K562 (cell line): ENCODE results near the gene EXOSC6. TPM values are rescaled to one million over a fixed set of nuclear protein-coding genes. Genes with fewer than 3 reads are reported as not detected.
A peak's percentile ranks its signal among the peaks of the same experiment; 100 is the strongest.

Source experiments
- ATAC-seq: fragments of 200-7000 bp; cut with Tn5 transposase; 3 replicates; pipeline ENCODE4 v1.9.1; 2020; ENCODE audit warnings: moderate library complexity
- BruUV-seq: library from RNA; stranded (reverse); fragments of 400-500 nt; replicated peaks from 2 replicates; lab custom pipeline; 2021; lab: Mats Ljungman, UMichigan
- CTCF ChIA-PET: fragments of 300-600 bp; formaldehyde crosslinking; extraction: SDS; loops from one replicate; lab custom pipeline; 2021; ENCODE audit warnings: low intra/inter-chr PET ratio; lab: Yijun Ruan, JAX
- POLR2A ChIA-PET: fragments of 300-600, 350-650 bp; sonication (Branson Sonifier 250); formaldehyde crosslinking; extraction: SDS; loops from one replicate; lab custom pipeline; 2021; ENCODE audit warnings: antibody characterized with exemption, inconsistent platforms; lab: Yijun Ruan, JAX
- DNase-seq, 4 experiments: peaks; one replicate each; pipeline versions ENCODE4 v3.0.0 to v3.0.0-alpha.2; 2011 to 2018; ENCODE audit warnings: low spot score in 3 of 4, mixed read lengths in 3 of 4; ENCODE audit errors: extremely low read depth in 1 of 4
- FAIRE-seq: peaks from 2 replicates; lab custom pipeline; 2011; peaks lifted over from hg19 to GRCh38; lab: Jason Lieb, UNC
- H2AFZ ChIP-seq: 2 replicates; pipeline ENCODE4 v1.6.0; 2011; ENCODE audit warnings: low read depth, low read length, control low read depth, inconsistent platforms
- H3K27ac ChIP-seq: fragments of 200-600 bp; 3 replicates; pipeline ENCODE4 v1.8.0; 2011; ENCODE audit warnings: low read depth, mild to moderate bottlenecking, control low read depth, inconsistent platforms, low read length, moderate library complexity, mixed read lengths; ENCODE audit errors: extremely low read depth
- H3K27me3 ChIP-seq, 2 experiments: fragments of 300-600 bp in 1 of 2; 2 replicates in 1 of 2; 3 replicates in 1 of 2; pipeline versions ENCODE4 v1.6.0 to v1.8.0; 2011; ENCODE audit warnings: inconsistent platforms in 2 of 2, low read length in 2 of 2, mild to moderate bottlenecking in 1 of 2, mixed read lengths in 1 of 2, moderate library complexity in 1 of 2; ENCODE audit not compliant: control insufficient read depth in 2 of 2, insufficient read depth in 2 of 2
- H3K36me3 ChIP-seq: fragments of 300-600 bp; 3 replicates; pipeline ENCODE4 v1.8.0; 2011; ENCODE audit warnings: mild to moderate bottlenecking, low read length, inconsistent platforms; ENCODE audit not compliant: control insufficient read depth, insufficient read depth
- H3K4me1 ChIP-seq, 2 experiments: fragments of 200-600 bp in 1 of 2; replicated peaks in 1 of 2; 2 replicates in 1 of 2; 3 replicates in 1 of 2; pipeline versions ENCODE4 v1.5.1 to v1.8.0; 2011; ENCODE audit warnings: inconsistent platforms in 2 of 2, low read length in 2 of 2, mild to moderate bottlenecking in 1 of 2, mixed read lengths in 1 of 2, moderate library complexity in 1 of 2; ENCODE audit not compliant: control insufficient read depth in 2 of 2, insufficient read depth in 2 of 2
- H3K4me2 ChIP-seq: 2 replicates; pipeline ENCODE4 v1.6.1; 2011; ENCODE audit warnings: low read length, control low read depth, inconsistent platforms, mixed read lengths; ENCODE audit not compliant: insufficient read depth
- H3K4me3 ChIP-seq: fragments of 200-600 bp; sonication (generic), shearing (Covaris generic); 2 replicates; pipeline ENCODE4 v1.5.1; 2016; ENCODE audit warnings: control low read depth, inconsistent platforms
- H3K79me2 ChIP-seq: fragments of 200-600 bp; 3 replicates; pipeline ENCODE4 v1.8.0; 2011; ENCODE audit warnings: low read length, inconsistent platforms; ENCODE audit not compliant: control insufficient read depth, insufficient read depth
- H3K9ac ChIP-seq, 2 experiments: 2 replicates each; pipeline versions ENCODE4 v1.6.0 to v1.6.1; 2011; ENCODE audit warnings: low read depth in 2 of 2, low read length in 2 of 2, control low read depth in 1 of 2, inconsistent platforms in 1 of 2, mild to moderate bottlenecking in 1 of 2, mixed read lengths in 1 of 2; ENCODE audit not compliant: insufficient read depth in 1 of 2
- H3K9me1 ChIP-seq: one replicate; pipeline ENCODE4 v1.6.0; 2011; ENCODE audit warnings: inconsistent platforms, mild to moderate bottlenecking, low read length, moderate library complexity; ENCODE audit not compliant: control insufficient read depth, insufficient read depth
- H3K9me3 ChIP-seq: replicated peaks from 2 replicates; pipeline ENCODE4 v1.5.1; 2011; ENCODE audit warnings: low read depth, low read length, inconsistent platforms; ENCODE audit not compliant: control insufficient read depth, insufficient read depth
- H4K20me1 ChIP-seq: replicated peaks from 2 replicates; pipeline ENCODE4 v1.6.1; 2011; ENCODE audit warnings: low read length, inconsistent platforms, mixed read lengths; ENCODE audit not compliant: control insufficient read depth, insufficient read depth
- BHLHE40 ChIP-seq: IDR thresholded peaks from 2 replicates; pipeline ENCODE4 v1.6.1; 2011; ENCODE audit warnings: low read length, improper control_type of control experiment
- CCNT2 ChIP-seq: IDR thresholded peaks from 2 replicates; pipeline ENCODE4 v1.6.1; 2011; ENCODE audit warnings: borderline replicate concordance, low read depth, mild to moderate bottlenecking, moderate library complexity, mixed read lengths, low read length; ENCODE audit not compliant: insufficient read length; ENCODE audit errors: extremely low read depth
- FOXP1 ChIP-seq: sonication (generic); formaldehyde crosslinking; IDR thresholded peaks from 2 replicates; pipeline ENCODE4 v1.8.0; 2022; ENCODE audit warnings: mild to moderate bottlenecking, missing genetic modification reagents
- KAT2B ChIP-seq: IDR thresholded peaks from one replicate; pipeline ENCODE4 v1.6.1; 2012; ENCODE audit warnings: low read depth, mild to moderate bottlenecking, control low read depth, inconsistent platforms, low read length, moderate library complexity
- PHB2 ChIP-seq: fragments of 450-650 bp; IDR thresholded peaks from 2 replicates; pipeline ENCODE4 v1.6.1; 2017; ENCODE audit warnings: low read depth
- POLR2G ChIP-seq: fragments of 200-400 bp; formaldehyde crosslinking; IDR thresholded peaks from 2 replicates; pipeline ENCODE4 v1.6.1; 2017; ENCODE audit warnings: low read depth, mild to moderate bottlenecking, antibody characterized with exemption, low read length, moderate library complexity
- RBFOX2 ChIP-seq: fragments of 200-400 bp; formaldehyde crosslinking; IDR thresholded peaks from 2 replicates; pipeline ENCODE4 v1.6.1; 2017; ENCODE audit warnings: low read depth, mild to moderate bottlenecking, low read length, moderate library complexity
- RBM22 ChIP-seq: fragments of 200-400 bp; formaldehyde crosslinking; IDR thresholded peaks from 2 replicates; pipeline ENCODE4 v1.6.1; 2018; ENCODE audit warnings: low read length, low read depth; ENCODE audit not compliant: poor library complexity, severe bottlenecking
- ZNF696 ChIP-seq: fragments of 250-450 bp; sonication (Bioruptor Pico); conservative IDR thresholded peaks from 2 replicates; pipeline ENCODE4 v1.4.0; 2020; ENCODE audit warnings: mild to moderate bottlenecking, moderate library complexity
- WGBS: fragments of 100-300 bp; shearing (Covaris generic); methylation state at CpG from one replicate; pipeline ENCODE4 v1.1.6; 2016; ENCODE audit warnings: low coverage, mixed read lengths; ENCODE audit not compliant: insufficient coverage; ENCODE audit errors: missing lambda C conversion rate; 5-methylcytosine and 5-hydroxymethylcytosine counted together
- in situ Hi-C: fragments of 300-500 bp; cut with MboI; formaldehyde crosslinking; loops from 4 replicates; pipeline ENCODE4 v1.15.0; 2018; ENCODE audit warnings: inconsistent platforms, mixed read lengths
- intact Hi-C: fragments of 100-400 bp; cut with micrococcal nuclease; formaldehyde crosslinking; loops from 2 replicates; pipeline ENCODE4 v1.14.2; 2022
- polyA plus RNA-seq, 8 experiments: library from polyadenylated mRNA; depleted of rRNA in 4 of 8; stranded (reverse) in 5 of 8; unstranded in 3 of 8; fragments of >200 nt; fragmentation: Nextera tagmentation in 2 of 8; fragmentation: Illumina TruSeq in 1 of 8; extraction: Ambion mirVana in 2 of 8; extraction: Trizol in 1 of 8; gene quantifications; 2 replicates each; pipeline versions ENCODE4 v1.2.1 to v1.2.3, GENCODE V29; 2011 to 2014; ENCODE audit warnings: inconsistent platforms in 1 of 8, missing spikeins in 1 of 8
- total RNA-seq, 7 experiments: library from RNA; depleted of rRNA in 6 of 7; stranded (reverse); fragments of >200 nt in 6 of 7; fragmentation: Illumina TruSeq in 2 of 7; extraction: Trizol in 2 of 7; gene quantifications; 2 replicates each; pipeline versions ENCODE4 v1.2.1 to v1.2.3, GENCODE V29; 2011 to 2021; ENCODE audit warnings: low replicate concordance in 1 of 7
- TF ChIP-seq, protein P1 (sequence below): fragments of 450-650 bp; formaldehyde crosslinking; IDR thresholded peaks from 2 replicates; pipeline ENCODE4 v1.4.0; 2020; ENCODE audit warnings: mild to moderate bottlenecking, moderate library complexity
- TF ChIP-seq, protein P2 (sequence below): sonication (generic); formaldehyde crosslinking; IDR thresholded peaks from 2 replicates; pipeline ENCODE4 v1.8.0; 2022; ENCODE audit warnings: mild to moderate bottlenecking, missing genetic modification reagents
- TF ChIP-seq, protein P3 (sequence below): fragments of 450-650 bp; formaldehyde crosslinking; IDR thresholded peaks from 2 replicates; pipeline ENCODE4 v1.4.0; 2022; ENCODE audit warnings: missing genetic modification characterization

EXOSC6 gene
- total and polyA plus RNA-seq, 9 of the 15 experiments (the other 6 are each of a cell fraction or from before 2014, with no cell fraction given), result 9.2 to 29.0 (median 15.6) TPM

DNA sequence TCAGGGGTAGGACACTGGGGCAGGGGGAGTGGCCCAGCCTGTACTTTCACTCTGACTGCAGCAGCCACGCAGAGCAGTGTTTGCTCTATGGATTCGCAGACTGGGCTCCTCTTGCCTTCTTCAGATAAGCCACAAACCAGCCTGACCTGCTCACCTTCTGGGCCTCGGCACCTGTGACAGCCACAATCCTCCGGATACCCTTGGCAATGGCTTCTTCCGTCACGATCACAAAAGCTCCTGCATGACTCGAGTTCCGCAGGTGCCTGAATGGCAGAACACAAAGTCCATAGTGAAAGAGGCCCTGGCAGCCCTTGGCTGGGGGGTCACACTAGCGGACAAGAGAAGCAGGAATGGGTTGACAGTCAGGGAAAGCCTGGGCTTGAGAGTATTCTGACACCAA is 3.8 kb upstream of the EXOSC6 start:
- intact Hi-C loops, result no loop called here
- Histone ChIP-seq H3K4me1 (peaks cover 0 to 20% of the 10 kb centered on the region in 2 experiments; a peak in 3 of 5 replicates), H3K27me3 (no peaks in the 10 kb centered on the region), H3K4me2 (no peak overlapping the region), H3K9ac (peak overlapping the region in 1 of 2 experiments; percentile 50; a peak in 1 of 4 replicates), H2AFZ (no peak overlapping the region)
- 87% methylated on average over 9 of the region's 9 CpGs for WGBS
- no TSS peak for BruUV-seq
- TF ChIP-seq RBM22 (peak; percentile 39), PHB2 (no peak), POLR2G (0 out of 2 replicates have a peak, but pooled peaks have one; percentile 26)
- TF ChIP-seq, all 486 proteins: peak for 2
- in situ Hi-C loops, result no loop called here
- Histone ChIP-seq H3K79me2 (peaks cover 14% of the 10 kb centered on the region), H3K9me1 (peaks cover 2% of the 10 kb centered on the region), H3K36me3 (peaks cover 85% of the 10 kb centered on the region), H3K27ac (no peak overlapping the region), H3K9me3 (no peaks in the 10 kb centered on the region), H3K4me3 (no peak overlapping the region), H4K20me1 (peaks cover 33% of the 10 kb centered on the region)
- ChIA-PET POLR2A (interaction anchor here (1.8 to 4.9 kb wide), 3 partner anchors 7 to 17 kb away, joined by 12 to 57 read pairs (median 13); no protein-coding TSS in a partner anchor), CTCF (no interaction called here)
- no peak for FAIRE-seq
- peak in 1 of 4 experiments; percentile 5 for DNase-seq
- no peak for ATAC-seq

DNA sequence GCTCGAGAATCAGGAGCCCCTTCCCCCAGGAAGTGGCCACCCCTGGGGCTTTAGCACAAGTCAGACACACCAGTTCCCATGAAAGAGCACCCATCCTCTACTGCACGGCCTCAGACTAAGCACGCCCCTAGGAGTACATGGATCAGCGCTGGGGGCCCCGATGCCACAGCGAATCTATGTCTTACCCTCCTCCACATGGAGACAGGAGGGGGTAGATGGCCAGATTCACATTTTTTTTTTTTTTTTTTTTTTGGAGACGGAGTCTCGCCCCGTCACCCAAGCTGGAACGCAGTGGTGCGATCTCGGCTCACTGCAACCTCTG is 3.2 kb upstream of the EXOSC6 start:
- H3K27ac ChIP-seq, result no peak overlapping the region
- H3K79me2 ChIP-seq, result peaks cover 17% of the 10 kb centered on the region
- CTCF ChIA-PET, result no interaction called here
- H3K4me3 ChIP-seq, result no peak overlapping the region
- no peaks in the 10 kb centered on the region for H3K27me3 ChIP-seq
- FAIRE-seq, result no peak
- no TSS peak for BruUV-seq
- peaks cover 2% of the 10 kb centered on the region for H3K9me1 ChIP-seq
- DNase-seq, result no peak
- no peak overlapping the region for H2AFZ ChIP-seq
- peaks cover 82% of the 10 kb centered on the region for H3K36me3 ChIP-seq
- no peaks in the 10 kb centered on the region for H3K9me3 ChIP-seq
- no peak overlapping the region for H3K4me2 ChIP-seq
- in situ Hi-C loops (no loop called here), intact Hi-C loops (no loop called here)
- H3K9ac ChIP-seq, result peak overlapping the region in 1 of 2 experiments; percentile 48; a peak in 1 of 4 replicates
- peaks cover 0 to 20% of the 10 kb centered on the region in 2 experiments; a peak in 3 of 5 replicates for H3K4me1 ChIP-seq
- POLR2A ChIA-PET, result interaction anchor here (0.6 to 4.9 kb wide), 5 partner anchors 7 to 397 kb away, joined by 3 to 57 read pairs (median 12); no protein-coding TSS in a partner anchor
- H4K20me1 ChIP-seq, result peaks cover 33% of the 10 kb centered on the region
- 90% methylated on average over 6 of the region's 12 CpGs for WGBS
- no peak for ATAC-seq
- TF ChIP-seq BHLHE40, result no peak
- TF ChIP-seq FOXP1 (CRISPR knock-in tag), result no peak
- TF ChIP-seq RBFOX2, result peak; percentile 10
- TF ChIP-seq, protein P1, sequence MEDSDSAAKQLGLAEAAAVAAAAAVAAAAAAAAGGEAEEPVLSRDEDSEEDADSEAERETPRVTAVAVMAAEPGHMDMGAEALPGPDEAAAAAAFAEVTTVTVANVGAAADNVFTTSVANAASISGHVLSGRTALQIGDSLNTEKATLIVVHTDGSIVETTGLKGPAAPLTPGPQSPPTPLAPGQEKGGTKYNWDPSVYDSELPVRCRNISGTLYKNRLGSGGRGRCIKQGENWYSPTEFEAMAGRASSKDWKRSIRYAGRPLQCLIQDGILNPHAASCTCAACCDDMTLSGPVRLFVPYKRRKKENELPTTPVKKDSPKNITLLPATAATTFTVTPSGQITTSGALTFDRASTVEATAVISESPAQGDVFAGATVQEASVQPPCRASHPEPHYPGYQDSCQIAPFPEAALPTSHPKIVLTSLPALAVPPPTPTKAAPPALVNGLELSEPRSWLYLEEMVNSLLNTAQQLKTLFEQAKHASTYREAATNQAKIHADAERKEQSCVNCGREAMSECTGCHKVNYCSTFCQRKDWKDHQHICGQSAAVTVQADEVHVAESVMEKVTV (CRISPR knock-in tag), result no peak
- TF ChIP-seq ZNF696, result no peak
- TF ChIP-seq POLR2G, result peak; percentile 13
- TF ChIP-seq, protein P2, sequence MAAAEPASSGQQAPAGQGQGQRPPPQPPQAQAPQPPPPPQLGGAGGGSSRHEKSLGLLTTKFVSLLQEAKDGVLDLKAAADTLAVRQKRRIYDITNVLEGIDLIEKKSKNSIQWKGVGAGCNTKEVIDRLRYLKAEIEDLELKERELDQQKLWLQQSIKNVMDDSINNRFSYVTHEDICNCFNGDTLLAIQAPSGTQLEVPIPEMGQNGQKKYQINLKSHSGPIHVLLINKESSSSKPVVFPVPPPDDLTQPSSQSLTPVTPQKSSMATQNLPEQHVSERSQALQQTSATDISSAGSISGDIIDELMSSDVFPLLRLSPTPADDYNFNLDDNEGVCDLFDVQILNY (CRISPR knock-in tag), result no peak
- no peak for TF ChIP-seq KAT2B
- TF ChIP-seq, protein P3, sequence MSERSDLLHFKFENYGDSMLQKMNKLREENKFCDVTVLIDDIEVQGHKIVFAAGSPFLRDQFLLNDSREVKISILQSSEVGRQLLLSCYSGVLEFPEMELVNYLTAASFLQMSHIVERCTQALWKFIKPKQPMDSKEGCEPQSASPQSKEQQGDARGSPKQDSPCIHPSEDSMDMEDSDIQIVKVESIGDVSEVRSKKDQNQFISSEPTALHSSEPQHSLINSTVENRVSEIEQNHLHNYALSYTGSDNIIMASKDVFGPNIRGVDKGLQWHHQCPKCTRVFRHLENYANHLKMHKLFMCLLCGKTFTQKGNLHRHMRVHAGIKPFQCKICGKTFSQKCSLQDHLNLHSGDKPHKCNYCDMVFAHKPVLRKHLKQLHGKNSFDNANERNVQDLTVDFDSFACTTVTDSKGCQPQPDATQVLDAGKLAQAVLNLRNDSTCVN, result no peak
- TF ChIP-seq CCNT2, result peak; percentile 8
